ENCODE measurements around the gene HNRNPA2B1.
"Not testable (repeated sequence)": the region's sequence is repeated elsewhere in the genome, so short reads cannot be mapped to it uniquely, and the experiment has no call there.

The HNRNPA2B1 gene

GRCh38 chr7:26198133-26198780, 2.3 kb downstream of the HNRNPA2B1 start:
- no peak for DNase-seq (ENCODE audit: low read depth)

- no peak for DNase-seq (ENCODE audit: low read depth)
Observed at GRCh38 chr7:26197153-26198115, 3.1 kb downstream of the HNRNPA2B1 start.

- no peak for DNase-seq (ENCODE audit: low read depth)
Observed at GRCh38 chr7:26195867-26196657, 4.5 kb downstream of the HNRNPA2B1 start.

- DNase-seq (ENCODE audit: low read depth): no peak
Observed at GRCh38 chr7:26195182-26195581, 5.4 kb downstream of the HNRNPA2B1 start.

GRCh38 chr7:26194764-26195163, 5.8 kb downstream of the HNRNPA2B1 start:
- DNase-seq (ENCODE audit: low read depth): not testable (repeated sequence)

GRCh38 chr7:26193432-26194207, 6.9 kb downstream of the HNRNPA2B1 start:
- no peak for DNase-seq (ENCODE audit: low read depth)

- no peak for DNase-seq (ENCODE audit: low read depth)
Observed at GRCh38 chr7:26192485-26193087, 8.0 kb downstream of the HNRNPA2B1 start.

GRCh38 chr7:26191974-26192479, 8.5 kb downstream of the HNRNPA2B1 start:
- DNase-seq (ENCODE audit: low read depth): no peak

GRCh38 chr7:26191233-26191973, 9.1 kb downstream of the HNRNPA2B1 start:
- no peak for DNase-seq (ENCODE audit: low read depth)

- DNase-seq (ENCODE audit: low read depth): no peak
Observed at GRCh38 chr7:26190417-26190869, 10.1 kb downstream of the HNRNPA2B1 start.

GRCh38 chr7:26189697-26190096, 10.8 kb downstream of the HNRNPA2B1 start:
- no peak for DNase-seq (ENCODE audit: low read depth)

- no peak for DNase-seq (ENCODE audit: low read depth)
Observed at GRCh38 chr7:26188957-26189541, 11.5 kb downstream of the HNRNPA2B1 start.

- DNase-seq (ENCODE audit: low read depth): no peak
Observed at GRCh38 chr7:26188206-26188956, 12.2 kb downstream of the HNRNPA2B1 start.

- no peak for DNase-seq (ENCODE audit: low read depth)
Observed at GRCh38 chr7:26187380-26188205, 13.0 kb downstream of the HNRNPA2B1 start.

- DNase-seq (ENCODE audit: low read depth): no peak
Observed at GRCh38 chr7:26186364-26187311, 13.9 kb downstream of the HNRNPA2B1 start.

GRCh38 chr7:26185844-26186180, 14.7 kb downstream of the HNRNPA2B1 start:
- DNase-seq (ENCODE audit: low read depth): no peak
